ENCODE results near the gene KCTD3. TPM values are rescaled to one million over a fixed set of nuclear protein-coding genes. Genes with fewer than 3 reads are reported as not detected.

The KCTD3 gene
- total RNA-seq, 2 donors from 2014 or later = 0.74 to 2.5 TPM

DNA sequence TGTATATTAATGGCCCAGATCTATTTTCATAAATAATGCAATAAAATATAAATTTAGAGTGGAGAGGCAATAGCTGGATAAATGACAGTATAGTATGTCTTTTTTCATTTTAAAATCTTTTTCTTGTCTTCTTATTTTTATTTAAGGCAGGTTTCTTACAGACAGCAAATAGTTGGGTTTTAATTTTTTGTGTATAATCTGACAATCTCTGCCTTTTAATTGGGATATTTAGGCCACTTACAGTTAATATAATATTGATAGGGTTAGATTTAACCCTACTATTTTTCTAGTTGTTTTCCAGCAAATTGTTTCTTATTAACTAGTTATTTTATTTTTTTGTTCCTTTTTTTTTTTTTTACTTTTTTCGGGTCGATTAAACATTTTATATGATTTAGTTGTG is 23.3 kb upstream of the KCTD3 start:
- peaks cover 5% of the 10 kb centered on the region for H3K9me3 Mint-ChIP-seq
- no peaks in the 10 kb centered on the region for H3K27me3 Mint-ChIP-seq

DNA sequence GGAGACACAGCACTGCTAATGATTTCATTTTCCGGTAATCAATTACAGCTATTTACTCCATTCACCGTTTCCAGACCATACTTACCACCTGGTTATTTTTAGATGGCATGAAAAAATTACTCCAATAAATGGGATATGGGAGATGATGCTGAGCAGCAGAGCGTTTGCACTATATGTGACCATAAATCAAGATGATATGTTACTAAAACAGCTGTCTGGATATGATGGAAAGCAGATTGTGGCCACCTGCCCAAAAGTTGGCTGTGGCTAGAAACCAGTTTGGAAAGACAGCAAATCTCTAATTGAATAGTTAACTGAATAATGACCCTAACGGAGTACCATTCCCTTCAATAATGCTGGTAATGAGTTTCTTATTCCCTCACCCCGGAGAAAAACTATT is 22.5 kb upstream of the KCTD3 start:
- Mint-ChIP-seq H3K4me3 (no peak overlapping the region), H3K4me1 (no peaks in the 10 kb centered on the region), H3K36me3 (ENCODE audit: low read depth) (no peaks in the 10 kb centered on the region), H3K9me3 (peaks cover 5% of the 10 kb centered on the region), H3K27me3 (no peaks in the 10 kb centered on the region), H3K27ac (no peak overlapping the region)
- no peak for ATAC-seq (replicated peaks)

More for the DNA sequence above, 23.3 kb upstream of the KCTD3 start:
- no peak for ATAC-seq (replicated peaks)
- Mint-ChIP-seq H3K36me3 (ENCODE audit: low read depth) (no peaks in the 10 kb centered on the region), H3K4me1 (no peaks in the 10 kb centered on the region), H3K27ac (no peak overlapping the region), H3K4me3 (no peak overlapping the region)

DNA sequence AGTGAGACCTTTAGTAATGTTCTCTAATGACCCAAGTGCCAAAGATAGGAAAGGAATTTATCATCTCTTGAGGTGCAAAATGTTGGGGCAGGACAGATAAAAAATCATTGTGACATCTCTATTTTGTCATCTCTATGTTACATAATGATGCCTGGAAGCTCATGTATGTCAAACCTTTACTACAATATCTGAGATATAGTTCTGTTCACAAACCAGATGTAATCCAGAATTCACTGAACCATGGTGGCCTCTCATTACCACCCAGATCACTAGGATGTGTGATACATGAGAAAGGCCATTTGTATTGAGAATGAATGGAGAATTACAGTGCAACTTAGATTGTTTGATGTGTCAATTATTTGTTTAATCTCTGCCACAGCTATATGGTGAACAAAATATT is 22.0 kb upstream of the KCTD3 start:
- Mint-ChIP-seq H3K27me3 (no peaks in the 10 kb centered on the region), H3K27ac (no peak overlapping the region), H3K9me3 (peaks cover 5% of the 10 kb centered on the region), H3K4me3 (no peak overlapping the region), H3K4me1 (no peaks in the 10 kb centered on the region), H3K36me3 (ENCODE audit: low read depth) (no peaks in the 10 kb centered on the region)
- ATAC-seq (replicated peaks) = no peak

DNA sequence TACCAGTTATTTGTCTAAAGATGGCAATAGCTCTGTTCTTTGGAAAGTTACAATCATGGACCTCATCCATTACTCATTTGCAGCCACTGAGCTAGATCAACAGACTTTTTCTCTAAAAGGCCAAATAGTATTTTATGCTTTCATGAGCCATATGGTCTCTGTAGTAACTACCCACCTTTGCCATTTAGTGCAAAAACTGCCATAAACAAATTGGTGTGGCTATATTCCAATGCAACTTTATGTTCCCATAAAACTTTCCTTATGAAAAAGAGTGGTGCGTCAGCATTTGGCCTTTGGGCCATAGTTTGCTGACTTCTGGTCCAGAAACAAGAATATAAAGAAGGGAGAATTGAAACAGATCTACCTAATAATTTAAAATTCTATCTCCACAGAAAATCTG is 20.1 kb upstream of the KCTD3 start:
- ATAC-seq (replicated peaks) = no peak

DNA sequence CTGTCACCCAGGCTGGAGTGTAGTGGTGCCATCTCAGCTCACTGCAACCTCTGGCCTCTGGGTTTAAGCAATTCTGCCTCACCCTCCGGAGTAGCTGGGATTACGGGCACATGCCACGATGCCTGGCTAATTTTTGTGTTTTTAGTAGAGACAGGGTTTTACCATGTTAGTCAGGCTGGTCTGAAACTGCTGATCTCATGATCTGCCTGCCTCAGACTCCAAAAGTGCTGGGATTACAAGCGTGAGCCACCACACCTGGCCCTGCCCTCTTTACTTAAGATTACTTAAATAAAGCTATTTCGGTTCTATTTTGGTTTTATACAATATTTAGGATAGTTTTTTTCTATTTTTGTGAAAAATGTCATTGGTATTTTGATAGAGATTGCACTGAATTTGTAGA is 15.3 kb upstream of the KCTD3 start:
- H3K4me3 Mint-ChIP-seq = no peak overlapping the region
- H3K27ac Mint-ChIP-seq = no peak overlapping the region
- peaks cover 4% of the 10 kb centered on the region for H3K9me3 Mint-ChIP-seq
- H3K27me3 Mint-ChIP-seq = no peaks in the 10 kb centered on the region
- H3K36me3 Mint-ChIP-seq (ENCODE audit: low read depth) = no peaks in the 10 kb centered on the region
- H3K4me1 Mint-ChIP-seq = no peaks in the 10 kb centered on the region
- no peak for ATAC-seq (replicated peaks)

More for the DNA sequence above, 20.1 kb upstream of the KCTD3 start:
- H3K4me1 Mint-ChIP-seq = no peaks in the 10 kb centered on the region
- no peak overlapping the region for H3K4me3 Mint-ChIP-seq
- peaks cover 5% of the 10 kb centered on the region for H3K9me3 Mint-ChIP-seq
- H3K27ac Mint-ChIP-seq = no peak overlapping the region
- H3K27me3 Mint-ChIP-seq = no peaks in the 10 kb centered on the region
- no peaks in the 10 kb centered on the region for H3K36me3 Mint-ChIP-seq (ENCODE audit: low read depth)

DNA sequence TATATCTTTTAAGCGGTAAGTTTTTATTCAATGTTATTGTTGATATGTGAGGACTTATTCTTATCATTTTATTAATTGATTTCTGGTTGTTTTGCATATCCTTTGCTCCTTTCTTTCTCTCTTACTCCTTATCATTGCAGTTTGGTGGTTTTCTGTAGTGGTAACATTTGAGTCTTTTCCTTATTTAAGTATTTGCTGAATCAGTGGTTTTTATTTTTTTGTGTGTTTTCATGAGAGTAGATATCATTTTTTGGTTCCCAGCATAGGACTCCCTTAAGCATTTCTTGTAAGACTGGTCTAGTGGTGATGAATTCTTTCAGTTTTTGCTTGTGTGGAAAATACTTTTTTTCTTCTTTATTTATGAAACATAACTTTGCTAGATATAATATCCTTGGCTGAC is 12.2 kb upstream of the KCTD3 start:
- Mint-ChIP-seq H3K4me1 (no peaks in the 10 kb centered on the region), H3K36me3 (ENCODE audit: low read depth) (no peaks in the 10 kb centered on the region), H3K9me3 (peaks cover 4% of the 10 kb centered on the region), H3K27me3 (no peaks in the 10 kb centered on the region), H3K27ac (no peak overlapping the region), H3K4me3 (no peak overlapping the region)
- ATAC-seq (replicated peaks) = no peak

DNA sequence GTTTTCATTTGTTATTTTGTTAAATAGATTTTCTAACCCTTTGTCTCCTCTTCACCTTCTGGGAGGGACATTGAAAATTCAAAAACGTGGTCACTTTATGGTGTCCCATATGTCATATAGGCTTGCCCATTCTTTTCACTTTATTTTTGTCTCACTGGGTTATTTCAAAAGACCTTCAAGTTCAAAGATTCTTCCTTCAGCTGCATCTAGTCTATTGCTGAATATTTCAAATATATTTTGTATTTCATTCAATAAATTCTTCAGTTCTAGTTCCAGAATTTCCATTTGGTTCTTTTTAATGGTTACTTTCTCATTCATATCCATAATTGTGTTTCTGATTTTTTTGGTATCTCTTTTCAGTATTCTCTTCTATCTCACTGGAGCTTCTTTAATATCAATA is 11.6 kb upstream of the KCTD3 start:
- Mint-ChIP-seq H3K36me3 (ENCODE audit: low read depth) (no peaks in the 10 kb centered on the region), H3K4me1 (no peaks in the 10 kb centered on the region), H3K27ac (no peak overlapping the region), H3K27me3 (no peaks in the 10 kb centered on the region), H3K9me3 (peaks cover 4% of the 10 kb centered on the region), H3K4me3 (no peak overlapping the region)
- ATAC-seq (replicated peaks) = no peak

DNA sequence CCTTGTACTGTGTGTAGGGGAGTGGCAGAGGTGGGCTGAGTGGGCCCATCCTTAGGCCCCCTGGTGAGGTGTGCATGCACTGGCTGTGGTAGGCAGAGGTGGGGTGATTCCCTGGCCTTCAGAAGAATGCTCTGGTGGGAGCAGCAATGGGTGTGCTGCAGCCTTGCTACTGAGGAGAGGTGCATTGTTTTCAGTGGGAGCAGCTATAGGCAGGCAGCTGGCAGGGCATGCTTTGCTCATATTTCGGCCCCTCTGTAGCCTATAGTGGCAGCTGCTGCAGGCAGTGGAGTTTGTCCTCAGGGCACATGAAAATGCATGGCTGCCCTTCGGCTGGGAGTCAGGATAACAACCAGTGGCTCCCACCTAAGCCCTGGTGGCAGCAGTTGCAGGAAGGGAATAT is 10.1 kb upstream of the KCTD3 start:
- Mint-ChIP-seq H3K9me3 (peaks cover 7% of the 10 kb centered on the region), H3K4me3 (no peak overlapping the region), H3K27me3 (no peaks in the 10 kb centered on the region), H3K27ac (no peak overlapping the region), H3K4me1 (no peaks in the 10 kb centered on the region), H3K36me3 (ENCODE audit: low read depth) (no peaks in the 10 kb centered on the region)
- ATAC-seq (replicated peaks) = no peak

DNA sequence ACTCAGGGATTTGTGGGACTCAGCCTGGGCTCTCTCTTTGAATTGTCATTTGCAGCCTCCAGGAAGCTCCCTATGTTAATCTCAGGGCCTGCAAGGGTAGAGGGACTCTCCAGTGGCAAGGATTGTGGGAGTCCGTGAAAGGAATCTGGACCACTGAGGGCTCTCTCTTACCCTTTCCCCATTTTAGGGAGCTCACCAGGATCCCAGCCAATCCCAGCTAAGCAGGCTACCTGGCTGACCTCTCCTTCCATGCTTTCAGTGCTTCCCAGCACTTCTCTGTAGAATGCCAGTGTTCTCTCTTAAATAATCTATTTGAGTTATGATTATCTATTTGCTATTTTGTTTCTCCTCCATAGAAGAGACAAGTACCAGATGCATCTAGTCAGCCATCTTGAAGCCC is 9.6 kb upstream of the KCTD3 start:
- no peaks in the 10 kb centered on the region for H3K4me1 Mint-ChIP-seq
- no peaks in the 10 kb centered on the region for H3K36me3 Mint-ChIP-seq (ENCODE audit: low read depth)
- H3K27me3 Mint-ChIP-seq = peaks cover under 1% of the 10 kb centered on the region
- no peak overlapping the region for H3K27ac Mint-ChIP-seq
- peaks cover 7% of the 10 kb centered on the region for H3K9me3 Mint-ChIP-seq
- no peak for ATAC-seq (replicated peaks)
- no peak overlapping the region for H3K4me3 Mint-ChIP-seq

DNA sequence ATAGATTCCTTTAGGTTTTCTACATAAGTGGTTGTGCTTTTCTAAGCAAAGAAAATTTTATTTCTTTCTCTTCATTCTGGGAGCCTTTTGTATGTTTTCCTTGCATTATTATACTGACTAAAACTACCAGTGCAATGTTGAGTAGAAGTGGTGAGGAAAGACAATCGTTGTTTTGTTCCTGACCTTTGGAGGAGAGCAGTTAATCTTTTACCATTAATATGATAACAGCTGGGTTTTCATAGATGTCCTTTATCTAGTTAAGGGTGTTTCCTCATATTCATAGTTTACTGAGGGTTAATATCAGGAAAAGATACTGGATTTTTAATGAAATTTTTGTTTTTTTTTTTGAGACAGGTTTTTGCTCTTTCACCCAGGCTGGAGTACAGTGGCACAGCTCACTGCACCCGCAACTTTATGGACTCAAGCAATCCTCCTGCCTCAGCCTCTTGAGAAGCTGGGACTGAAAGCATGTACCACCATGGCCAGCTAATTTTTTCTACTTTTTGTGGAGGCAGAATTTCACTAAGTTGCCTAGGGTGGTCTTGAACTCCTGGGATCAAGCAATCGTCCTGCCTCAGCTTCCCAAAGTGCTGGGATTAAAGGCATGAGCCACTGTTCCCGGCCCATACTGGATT is 9.0 kb upstream of the KCTD3 start:
- Mint-ChIP-seq H3K4me3 (no peak overlapping the region), H3K27ac (no peak overlapping the region), H3K4me1 (no peaks in the 10 kb centered on the region), H3K9me3 (peaks cover 7% of the 10 kb centered on the region), H3K27me3 (peaks cover 5% of the 10 kb centered on the region), H3K36me3 (ENCODE audit: low read depth) (no peaks in the 10 kb centered on the region)
- no peak for ATAC-seq (replicated peaks)

DNA sequence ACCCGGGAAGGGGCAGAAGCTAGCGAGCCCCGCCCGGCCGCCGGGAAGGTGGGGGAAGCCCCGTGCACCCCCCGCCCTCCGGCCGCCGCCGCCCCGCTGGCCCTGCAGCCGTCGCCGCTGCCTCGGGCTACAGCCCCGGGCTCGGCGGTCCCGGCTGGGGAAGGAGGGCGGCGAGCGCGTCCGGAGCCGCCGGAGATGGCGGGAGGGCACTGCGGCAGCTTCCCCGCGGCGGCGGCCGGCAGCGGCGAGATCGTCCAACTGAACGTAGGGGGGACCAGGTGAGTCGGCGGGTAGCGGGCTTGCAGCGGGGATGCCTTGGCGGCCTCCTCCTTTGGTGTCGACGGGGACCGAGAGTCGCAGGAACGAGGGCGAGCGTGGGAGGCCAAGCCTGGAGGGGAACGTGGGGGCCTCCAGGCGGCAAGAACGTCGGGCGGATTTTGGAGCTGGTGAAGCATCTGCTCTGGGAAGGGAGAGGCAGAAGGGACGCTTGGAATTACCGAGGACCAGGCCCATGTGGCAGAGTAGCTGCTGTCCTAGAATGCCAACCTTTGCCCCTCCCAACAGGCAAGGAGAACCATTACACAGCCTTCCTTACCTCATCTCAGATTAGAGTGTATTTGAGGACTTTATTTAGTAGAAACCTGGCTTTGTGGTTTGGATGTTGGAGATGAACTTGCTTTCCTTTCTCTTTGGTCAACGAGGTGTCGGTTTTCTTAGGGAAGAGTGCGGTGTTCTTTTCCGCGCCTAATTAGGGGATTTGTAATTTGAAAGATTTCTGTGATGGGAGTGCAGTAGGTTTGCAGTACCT is 591 bp downstream of the KCTD3 start:
- peaks cover 10% of the 10 kb centered on the region for H3K4me1 Mint-ChIP-seq
- H3K4me3 Mint-ChIP-seq = peak overlapping the region; percentile 80
- H3K27me3 Mint-ChIP-seq = peaks cover 17% of the 10 kb centered on the region
- peak overlapping the region; percentile 62 for H3K27ac Mint-ChIP-seq
- H3K36me3 Mint-ChIP-seq (ENCODE audit: low read depth) = no peaks in the 10 kb centered on the region
- H3K9me3 Mint-ChIP-seq = no peaks in the 10 kb centered on the region
- peak; percentile 58 for ATAC-seq (replicated peaks)

DNA sequence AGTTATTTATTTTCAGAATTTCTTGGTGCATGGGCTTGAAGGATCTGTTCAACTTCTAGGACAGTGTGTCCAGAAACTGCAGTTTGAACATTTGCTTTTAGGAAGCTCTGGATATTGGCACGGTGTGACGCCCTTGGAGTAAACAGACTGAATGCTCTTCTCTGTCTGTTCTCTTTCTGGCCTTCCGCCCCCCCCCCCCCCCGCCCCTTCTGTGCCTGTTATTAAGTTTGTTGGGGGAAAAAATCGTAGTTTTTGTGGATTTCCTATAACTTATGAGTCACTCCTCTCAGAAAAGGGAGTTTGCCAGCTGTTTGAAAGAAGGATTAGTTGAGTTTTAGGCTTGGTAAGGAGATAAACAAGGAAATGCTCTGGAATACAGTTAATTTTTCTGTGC is 1.2 kb downstream of the KCTD3 start:
- Mint-ChIP-seq H3K4me3 (peak overlapping the region; percentile 80), H3K27ac (peak overlapping the region; percentile 62), H3K36me3 (ENCODE audit: low read depth) (no peaks in the 10 kb centered on the region), H3K27me3 (peaks cover 14% of the 10 kb centered on the region), H3K9me3 (no peaks in the 10 kb centered on the region), H3K4me1 (peaks cover 10% of the 10 kb centered on the region)
- ATAC-seq (replicated peaks) = no peak

DNA sequence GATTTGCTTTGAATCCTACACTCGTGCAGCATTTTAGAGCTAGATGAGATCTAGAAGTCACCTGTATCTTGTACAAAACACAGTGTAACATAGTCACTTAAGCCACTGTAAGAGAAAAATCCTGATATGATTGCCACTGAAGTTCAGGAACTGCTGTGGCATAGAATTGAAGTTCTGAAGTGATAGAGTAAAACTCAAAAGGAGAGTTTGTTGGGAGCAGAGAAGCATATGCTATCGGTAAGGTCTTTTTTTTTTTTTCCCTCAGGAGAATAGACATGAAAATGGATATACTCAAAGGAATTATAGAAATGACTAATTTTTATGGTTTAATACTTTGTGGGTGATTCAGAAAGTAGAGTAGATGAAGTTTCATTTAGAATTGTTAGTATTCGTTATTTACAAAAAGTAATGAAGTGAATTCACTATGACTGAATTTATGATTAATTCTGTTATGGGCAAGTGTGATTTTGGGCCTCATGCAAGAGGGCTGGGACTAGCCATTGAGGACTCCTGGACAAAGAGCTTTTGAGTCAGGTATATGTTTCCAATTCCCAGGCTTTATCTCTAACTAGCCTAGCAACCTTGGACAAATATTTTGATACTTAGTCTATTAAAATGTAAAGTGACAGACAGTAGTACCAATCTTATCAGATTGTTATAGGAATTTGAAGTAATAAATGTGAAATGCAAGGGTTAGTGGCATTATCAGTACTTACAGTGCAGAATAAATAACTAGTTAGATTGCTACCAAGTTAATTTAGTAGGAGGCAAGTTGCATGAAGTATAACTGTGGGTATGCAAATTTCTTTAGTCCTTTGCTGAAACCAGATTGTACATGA is 3.1 kb downstream of the KCTD3 start:
- Mint-ChIP-seq H3K27me3 (peaks cover 14% of the 10 kb centered on the region), H3K27ac (no peak overlapping the region), H3K9me3 (no peaks in the 10 kb centered on the region), H3K36me3 (ENCODE audit: low read depth) (no peaks in the 10 kb centered on the region), H3K4me3 (peak overlapping the region; percentile 7), H3K4me1 (peaks cover 10% of the 10 kb centered on the region)
- peak; percentile 50 for ATAC-seq (replicated peaks)

DNA sequence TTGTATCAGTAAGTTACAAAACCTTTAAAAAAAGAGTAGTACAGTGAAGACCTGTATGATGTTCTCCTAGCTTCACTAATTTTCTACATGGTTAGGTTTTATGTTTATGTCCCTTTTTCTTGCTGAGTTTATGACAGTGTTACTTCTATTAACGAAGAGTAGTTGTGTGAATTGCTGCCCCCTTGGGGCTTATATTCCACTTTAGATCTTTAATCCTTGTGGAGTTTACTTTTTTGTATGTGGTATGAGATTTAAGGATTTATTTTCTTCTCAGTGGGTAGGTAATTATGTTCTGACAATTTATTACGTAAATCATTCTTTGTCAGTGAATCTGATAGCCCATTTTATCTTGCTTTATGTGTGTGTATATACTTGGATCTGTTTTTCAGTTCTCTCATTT is 14.8 kb downstream of the KCTD3 start:
- no peak overlapping the region for H3K27ac Mint-ChIP-seq
- peaks cover 5% of the 10 kb centered on the region for H3K9me3 Mint-ChIP-seq
- no peaks in the 10 kb centered on the region for H3K36me3 Mint-ChIP-seq (ENCODE audit: low read depth)
- H3K4me3 Mint-ChIP-seq = no peak overlapping the region
- no peak for ATAC-seq (replicated peaks)
- H3K4me1 Mint-ChIP-seq = no peaks in the 10 kb centered on the region
- H3K27me3 Mint-ChIP-seq = no peaks in the 10 kb centered on the region
